H1 (cell line): ENCODE data around the gene FGFBP1.

Experiments used
- BRCA1 ChIP-seq: IDR thresholded peaks from 2 replicates; pipeline ENCODE4 v1.6.1; 2012; ENCODE audit warnings: low read depth, low read length, improper control_type of control experiment
- CBX8 ChIP-seq: fragments of 300-800, 300-1000 bp; sonication (generic); IDR thresholded peaks from 2 replicates; pipeline ENCODE4 v1.7.1; 2016; ENCODE audit warnings: low read depth, low read length, borderline replicate concordance
- CHD2 ChIP-seq: IDR thresholded peaks from 2 replicates; pipeline ENCODE4 v1.6.1; 2012; ENCODE audit warnings: low read length, improper control_type of control experiment
- CTCF ChIP-seq, 3 experiments: IDR thresholded peaks; 1 replicate in 2 of 3; 2 replicates in 1 of 3; pipeline versions ENCODE4 v1.5.1 to v1.6.1; 2011; ENCODE audit warnings: low read length in 3 of 3, mild to moderate bottlenecking in 3 of 3, inconsistent platforms in 2 of 3, low read depth in 1 of 3, moderate library complexity in 1 of 3; ENCODE audit not compliant: insufficient read depth in 1 of 3; ENCODE audit errors: control extremely low read depth in 1 of 3
- EZH2 ChIP-seq: fragments of 200-600 bp; sonication (generic); IDR thresholded peaks from 2 replicates; pipeline ENCODE4 v1.7.1; 2012; ENCODE audit warnings: low read depth, mild to moderate bottlenecking, moderate library complexity, low read length, inconsistent platforms; ENCODE audit not compliant: severe bottlenecking
- JUN ChIP-seq: IDR thresholded peaks from 2 replicates; pipeline ENCODE4 v1.6.1; 2011; ENCODE audit warnings: low read depth, mild to moderate bottlenecking, improper control_type of control experiment, low read length
- NRF1 ChIP-seq: IDR thresholded peaks from 2 replicates; pipeline ENCODE4 v1.6.1; 2011; ENCODE audit warnings: mild to moderate bottlenecking, low read depth, low read length, improper control_type of control experiment
- PHF8 ChIP-seq: fragments of 200-600 bp; sonication (generic); conservative IDR thresholded peaks from 2 replicates; pipeline ENCODE4 v1.7.1; 2012; ENCODE audit warnings: low read depth, mild to moderate bottlenecking, inconsistent platforms, low read length, moderate library complexity
- POLR2A ChIP-seq, 2 experiments: IDR thresholded peaks; 1 replicate in 1 of 2; 2 replicates in 1 of 2; pipeline ENCODE4 v1.6.1; 2011; ENCODE audit warnings: low read depth in 2 of 2, low read length in 2 of 2, mild to moderate bottlenecking in 2 of 2; ENCODE audit errors: control extremely low read depth in 1 of 2
- POLR2AphosphoS5 ChIP-seq: IDR thresholded peaks from 2 replicates; pipeline ENCODE4 v1.6.1; 2011; ENCODE audit warnings: low read depth, low read length
- SIN3A ChIP-seq, 2 experiments: IDR thresholded peaks in 1 of 2; conservative IDR thresholded peaks in 1 of 2; 2 replicates each; pipeline ENCODE4 v1.6.1; 2011 to 2012; ENCODE audit warnings: low read length in 2 of 2, improper control_type of control experiment in 1 of 2, low read depth in 1 of 2, mild to moderate bottlenecking in 1 of 2
- SUZ12 ChIP-seq: fragments of 200-600 bp; sonication (generic); IDR thresholded peaks from 2 replicates; pipeline ENCODE4 v1.6.1; 2012; ENCODE audit warnings: mild to moderate bottlenecking, inconsistent platforms, low read length, moderate library complexity, mixed read lengths
- YY1 ChIP-seq: IDR thresholded peaks from 2 replicates; pipeline ENCODE4 v1.6.1; 2011; ENCODE audit warnings: low read depth, mild to moderate bottlenecking, low read length

- TF ChIP-seq SUZ12 (no peak), POLR2AphosphoS5 (no peak), SIN3A (conservative IDR thresholded peaks at IDR 0.05 in 1 of 2, IDR thresholded peaks at IDR 0.05 in 1 of 2; ENCODE audit: low read depth in 1 of 2, low read length in 2 of 2) (no peak), CTCF (IDR thresholded peaks at IDR 0.05; ENCODE audit: control extremely low read depth in 1 of 3, insufficient read depth in 1 of 3, low read depth in 1 of 3, low read length in 3 of 3) (no peak), POLR2A (IDR thresholded peaks at IDR 0.05; ENCODE audit: control extremely low read depth in 1 of 2, low read depth in 2 of 2, low read length in 2 of 2) (no peak), BRCA1 (no peak), EZH2 (no peak), CBX8 (no peak), CHD2 (no peak), YY1 (no peak), PHF8 (no peak), JUN (no peak), NRF1 (no peak)
Observed at GRCh38 chr4:15921592-15921932, 17.0 kb downstream of the FGFBP1 start.
